Effector CD8-positive, alpha-beta T cell (primary cell): ENCODE results near the gene NMRK2.

Experiments used
- DNase-seq: peaks from one replicate; lab custom pipeline; 2025; lab: John Stamatoyannopoulos, UW

Gene NMRK2

GRCh38 chr19:3981736-3982681 lies 49.1 kb downstream of the NMRK2 start:
- DNase-seq: no peak

- no peak for DNase-seq
Measured at GRCh38 chr19:3982701-3983541, 50.1 kb downstream of the NMRK2 start.

- DNase-seq: no peak
Measured at GRCh38 chr19:3983542-3983914, 50.7 kb downstream of the NMRK2 start.

- DNase-seq: no peak
Measured at GRCh38 chr19:3983936-3984583, 51.2 kb downstream of the NMRK2 start.

GRCh38 chr19:3984584-3984907 lies 51.7 kb downstream of the NMRK2 start:
- DNase-seq: no peak

GRCh38 chr19:3984908-3985642 lies 52.2 kb downstream of the NMRK2 start, which contains the start of gene EEF2:
TSS of gene EEF2 (minus strand) at chr19:3985463. CDS start at chr19:3985380, 83 bp downstream.
- peak; percentile 88 for DNase-seq

GRCh38 chr19:3985643-3986259 lies 52.9 kb downstream of the NMRK2 start:
- no peak for DNase-seq

- peak; percentile 39 for DNase-seq
Measured at GRCh38 chr19:3986260-3987041, 53.6 kb downstream of the NMRK2 start.

- peak; percentile 81 for DNase-seq
Measured at GRCh38 chr19:3987619-3988371, 54.9 kb downstream of the NMRK2 start.

GRCh38 chr19:3990815-3991117 lies 57.9 kb downstream of the NMRK2 start:
- no peak for DNase-seq
